Hepatocyte (in vitro differentiated cells): ENCODE measurements around the gene ARHGEF4.

Experiments
- CTCF ChIP-seq: fragments of 200-600 bp; sonication (generic); IDR thresholded peaks from 2 replicates; pipeline ENCODE4 v1.5.1; 2016; ENCODE audit warnings: antibody characterized with exemption, mild to moderate bottlenecking; ENCODE audit not compliant: poor library complexity
- EZH2 ChIP-seq: fragments of 200-600 bp; sonication (generic); IDR thresholded peaks from 2 replicates; pipeline ENCODE4 v1.6.1; 2016; ENCODE audit warnings: antibody characterized with exemption, mild to moderate bottlenecking, borderline replicate concordance

GRCh38 chr2:130806370-130806769 lies 30.3 kb upstream of the ARHGEF4 start:
- TF ChIP-seq CTCF: no peak
- no peak for TF ChIP-seq EZH2
